K562 (cell line): ENCODE data around the gene ADRB1. TPM values are rescaled to one million over a fixed set of nuclear protein-coding genes. Genes with fewer than 3 reads are reported as not detected.

Experiments
- ATAC-seq: fragments of 200-7000 bp; cut with Tn5 transposase; 3 replicates; pipeline ENCODE4 v1.9.1; 2020; ENCODE audit warnings: moderate library complexity
- BruUV-seq: library from RNA; stranded (reverse); fragments of 400-500 nt; replicated peaks from 2 replicates; lab custom pipeline; 2021; lab: Mats Ljungman, UMichigan
- CTCF ChIA-PET: fragments of 300-600 bp; formaldehyde crosslinking; extraction: SDS; loops from one replicate; lab custom pipeline; 2021; ENCODE audit warnings: low intra/inter-chr PET ratio; lab: Yijun Ruan, JAX
- POLR2A ChIA-PET: fragments of 300-600, 350-650 bp; sonication (Branson Sonifier 250); formaldehyde crosslinking; extraction: SDS; loops from one replicate; lab custom pipeline; 2021; ENCODE audit warnings: antibody characterized with exemption, inconsistent platforms; lab: Yijun Ruan, JAX
- DNase-seq, 4 experiments: peaks; one replicate each; pipeline versions ENCODE4 v3.0.0 to v3.0.0-alpha.2; 2011 to 2018; ENCODE audit warnings: low spot score in 3 of 4, mixed read lengths in 3 of 4; ENCODE audit errors: extremely low read depth in 1 of 4
- FAIRE-seq: peaks from 2 replicates; lab custom pipeline; 2011; peaks lifted over from hg19 to GRCh38; lab: Jason Lieb, UNC
- H2AFZ ChIP-seq: 2 replicates; pipeline ENCODE4 v1.6.0; 2011; ENCODE audit warnings: low read depth, low read length, control low read depth, inconsistent platforms
- H3K27ac ChIP-seq: fragments of 200-600 bp; 3 replicates; pipeline ENCODE4 v1.8.0; 2011; ENCODE audit warnings: low read depth, mild to moderate bottlenecking, control low read depth, inconsistent platforms, low read length, moderate library complexity, mixed read lengths; ENCODE audit errors: extremely low read depth
- H3K27me3 ChIP-seq, 2 experiments: fragments of 300-600 bp in 1 of 2; 2 replicates in 1 of 2; 3 replicates in 1 of 2; pipeline versions ENCODE4 v1.6.0 to v1.8.0; 2011; ENCODE audit warnings: inconsistent platforms in 2 of 2, low read length in 2 of 2, mild to moderate bottlenecking in 1 of 2, mixed read lengths in 1 of 2, moderate library complexity in 1 of 2; ENCODE audit not compliant: control insufficient read depth in 2 of 2, insufficient read depth in 2 of 2
- H3K36me3 ChIP-seq: fragments of 300-600 bp; 3 replicates; pipeline ENCODE4 v1.8.0; 2011; ENCODE audit warnings: mild to moderate bottlenecking, low read length, inconsistent platforms; ENCODE audit not compliant: control insufficient read depth, insufficient read depth
- H3K4me1 ChIP-seq, 2 experiments: fragments of 200-600 bp in 1 of 2; replicated peaks in 1 of 2; 2 replicates in 1 of 2; 3 replicates in 1 of 2; pipeline versions ENCODE4 v1.5.1 to v1.8.0; 2011; ENCODE audit warnings: inconsistent platforms in 2 of 2, low read length in 2 of 2, mild to moderate bottlenecking in 1 of 2, mixed read lengths in 1 of 2, moderate library complexity in 1 of 2; ENCODE audit not compliant: control insufficient read depth in 2 of 2, insufficient read depth in 2 of 2
- H3K4me2 ChIP-seq: 2 replicates; pipeline ENCODE4 v1.6.1; 2011; ENCODE audit warnings: low read length, control low read depth, inconsistent platforms, mixed read lengths; ENCODE audit not compliant: insufficient read depth
- H3K4me3 ChIP-seq: fragments of 200-600 bp; sonication (generic), shearing (Covaris generic); 2 replicates; pipeline ENCODE4 v1.5.1; 2016; ENCODE audit warnings: control low read depth, inconsistent platforms
- H3K79me2 ChIP-seq: fragments of 200-600 bp; 3 replicates; pipeline ENCODE4 v1.8.0; 2011; ENCODE audit warnings: low read length, inconsistent platforms; ENCODE audit not compliant: control insufficient read depth, insufficient read depth
- H3K9ac ChIP-seq, 2 experiments: 2 replicates each; pipeline versions ENCODE4 v1.6.0 to v1.6.1; 2011; ENCODE audit warnings: low read depth in 2 of 2, low read length in 2 of 2, control low read depth in 1 of 2, inconsistent platforms in 1 of 2, mild to moderate bottlenecking in 1 of 2, mixed read lengths in 1 of 2; ENCODE audit not compliant: insufficient read depth in 1 of 2
- H3K9me1 ChIP-seq: one replicate; pipeline ENCODE4 v1.6.0; 2011; ENCODE audit warnings: inconsistent platforms, mild to moderate bottlenecking, low read length, moderate library complexity; ENCODE audit not compliant: control insufficient read depth, insufficient read depth
- H3K9me3 ChIP-seq: replicated peaks from 2 replicates; pipeline ENCODE4 v1.5.1; 2011; ENCODE audit warnings: low read depth, low read length, inconsistent platforms; ENCODE audit not compliant: control insufficient read depth, insufficient read depth
- H4K20me1 ChIP-seq: replicated peaks from 2 replicates; pipeline ENCODE4 v1.6.1; 2011; ENCODE audit warnings: low read length, inconsistent platforms, mixed read lengths; ENCODE audit not compliant: control insufficient read depth, insufficient read depth
- GTF3C2 ChIP-seq: IDR thresholded peaks from 3 replicates; pipeline ENCODE4 v1.6.1; 2011; ENCODE audit warnings: borderline replicate concordance, mild to moderate bottlenecking, moderate library complexity; ENCODE audit not compliant: insufficient read length; ENCODE audit errors: extremely low read depth
- L3MBTL2 ChIP-seq: fragments of 450-650 bp; IDR thresholded peaks from 2 replicates; pipeline ENCODE4 v1.6.1; 2016; ENCODE audit warnings: mild to moderate bottlenecking, moderate library complexity
- MBD2 ChIP-seq: sonication (generic); IDR thresholded peaks from 2 replicates; pipeline ENCODE4 v1.6.1; 2016; ENCODE audit warnings: low read depth, borderline replicate concordance
- MEF2A ChIP-seq: IDR thresholded peaks from 2 replicates; pipeline ENCODE4 v1.6.1; 2011; ENCODE audit warnings: low read depth, mild to moderate bottlenecking, low read length, moderate library complexity; ENCODE audit not compliant: control insufficient read depth
- MEF2D ChIP-seq: conservative IDR thresholded peaks from 2 replicates; pipeline ENCODE4 v1.6.1; 2016; ENCODE audit warnings: low read depth, missing genetic modification characterization, missing compliant biosample characterization
- OTX1 ChIP-seq: fragments of 450-650 bp; formaldehyde crosslinking; IDR thresholded peaks from 2 replicates; pipeline ENCODE4 v1.4.0; 2022; ENCODE audit warnings: mild to moderate bottlenecking
- SNIP1 ChIP-seq: fragments of 450-650 bp; IDR thresholded peaks from 2 replicates; pipeline ENCODE4 v1.7.1; 2017; ENCODE audit warnings: low read depth, mild to moderate bottlenecking
- TFAM ChIP-seq: fragments of 250-450 bp; sonication (Bioruptor Pico); conservative IDR thresholded peaks from 2 replicates; pipeline ENCODE4 v1.5.0; 2021; ENCODE audit warnings: mild to moderate bottlenecking, moderate library complexity
- ZFP36 ChIP-seq: fragments of 150-350 bp; IDR thresholded peaks from 2 replicates; pipeline ENCODE4 v1.6.1; 2018; ENCODE audit warnings: low read length, low read depth; ENCODE audit not compliant: partially characterized antibody
- ZNF134 ChIP-seq: fragments of 250-450 bp; sonication (Bioruptor Pico); conservative IDR thresholded peaks from 2 replicates; pipeline ENCODE4 v1.4.0; 2020
- ZNF398 ChIP-seq: fragments of 250-450 bp; sonication (Bioruptor Pico); IDR thresholded peaks from 2 replicates; pipeline ENCODE4 v1.8.0; 2021; ENCODE audit warnings: moderate library complexity, mild to moderate bottlenecking, inconsistent platforms
- ZNF655 ChIP-seq: fragments of 250-450 bp; sonication (Bioruptor Pico); IDR thresholded peaks from 2 replicates; pipeline ENCODE4 v1.5.0; 2021
- ZNF740 ChIP-seq, 3 experiments: fragments of 200-800 bp in 1 of 3; sonication (Bioruptor generic) in 1 of 3; sonication (generic) in 1 of 3; formaldehyde crosslinking in 1 of 3; IDR thresholded peaks; 2 replicates each; pipeline versions ENCODE4 v1.6.1 to v1.8.0; 2016 to 2022; ENCODE audit warnings: mild to moderate bottlenecking in 2 of 3, missing compliant biosample characterization in 2 of 3, missing genetic modification characterization in 2 of 3, missing genetic modification reagents in 1 of 3
- WGBS: fragments of 100-300 bp; shearing (Covaris generic); methylation state at CpG from one replicate; pipeline ENCODE4 v1.1.6; 2016; ENCODE audit warnings: low coverage, mixed read lengths; ENCODE audit not compliant: insufficient coverage; ENCODE audit errors: missing lambda C conversion rate; 5-methylcytosine and 5-hydroxymethylcytosine counted together
- in situ Hi-C: fragments of 300-500 bp; cut with MboI; formaldehyde crosslinking; loops from 4 replicates; pipeline ENCODE4 v1.15.0; 2018; ENCODE audit warnings: inconsistent platforms, mixed read lengths
- intact Hi-C: fragments of 100-400 bp; cut with micrococcal nuclease; formaldehyde crosslinking; loops from 2 replicates; pipeline ENCODE4 v1.14.2; 2022
- polyA plus RNA-seq, 8 experiments: library from polyadenylated mRNA; depleted of rRNA in 4 of 8; stranded (reverse) in 5 of 8; unstranded in 3 of 8; fragments of >200 nt; fragmentation: Nextera tagmentation in 2 of 8; fragmentation: Illumina TruSeq in 1 of 8; extraction: Ambion mirVana in 2 of 8; extraction: Trizol in 1 of 8; gene quantifications; 2 replicates each; pipeline versions ENCODE4 v1.2.1 to v1.2.3, GENCODE V29; 2011 to 2014; ENCODE audit warnings: inconsistent platforms in 1 of 8, missing spikeins in 1 of 8
- total RNA-seq, 7 experiments: library from RNA; depleted of rRNA in 6 of 7; stranded (reverse); fragments of >200 nt in 6 of 7; fragmentation: Illumina TruSeq in 2 of 7; extraction: Trizol in 2 of 7; gene quantifications; 2 replicates each; pipeline versions ENCODE4 v1.2.1 to v1.2.3, GENCODE V29; 2011 to 2021; ENCODE audit warnings: low replicate concordance in 1 of 7

ADRB1 gene
- total and polyA plus RNA-seq, 9 of the 15 experiments (the other 6 are each of a cell fraction or from before 2014, with no cell fraction given): 0.07 to 0.11 (median 0.09) TPM; not detected in 6

GRCh38 chr10:114084215-114084614 lies 40.5 kb downstream of the ADRB1 start:
- no peak overlapping the region for H3K4me2 ChIP-seq
- H3K9ac ChIP-seq: no peak overlapping the region
- no peak overlapping the region for H3K4me3 ChIP-seq
- H3K9me3 ChIP-seq: no peaks in the 10 kb centered on the region
- H3K79me2 ChIP-seq: no peaks in the 10 kb centered on the region
- ATAC-seq: no peak
- CTCF ChIA-PET: no interaction called here
- H3K4me1 ChIP-seq: peaks cover 0 to 4% of the 10 kb centered on the region in 2 experiments; a peak in 2 of 5 replicates
- no peak overlapping the region for H2AFZ ChIP-seq
- no peaks in the 10 kb centered on the region for H4K20me1 ChIP-seq
- POLR2A ChIA-PET: no interaction called here
- 14% methylated on average over 4 of the region's 4 CpGs for WGBS
- no TSS peak for BruUV-seq
- no peaks in the 10 kb centered on the region for H3K27me3 ChIP-seq
- intact Hi-C loops (no loop called here), in situ Hi-C loops (loop anchor here (5.0 kb wide), 1 partner anchor 127 kb away; no protein-coding TSS in a partner anchor)
- H3K27ac ChIP-seq: no peak overlapping the region
- H3K36me3 ChIP-seq: no peaks in the 10 kb centered on the region
- H3K9me1 ChIP-seq: no peaks in the 10 kb centered on the region
- DNase-seq: no peak
- FAIRE-seq: no peak
- TF ChIP-seq SNIP1 (no peak), ZNF655 (CRISPR knock-in tag) (no peak), ZFP36 (no peak), ZNF398 (no peak), OTX1 (CRISPR knock-in tag) (no peak), GTF3C2 (no peak), MEF2A (no peak), MBD2 (no peak), L3MBTL2 (no peak), ZNF740 (CRISPR knock-in tag; IDR thresholded peaks at IDR 0.05) (no peak), ZNF740 (tag; IDR thresholded peaks at IDR 0.05) (no peak), TFAM (CRISPR knock-in tag) (no peak), ZNF134 (CRISPR knock-in tag) (no peak), MEF2D (tag) (no peak)
